Measurements from ENCODE around the gene MVP.
"Not testable (repeated sequence)": the region's sequence is repeated elsewhere in the genome, so short reads cannot be mapped to it uniquely, and the experiment has no call there.

MVP gene

GRCh38 chr16:29844575-29845331, 24.5 kb downstream of the MVP start:
- DNase-seq, result no peak

GRCh38 chr16:29845656-29846055, 25.4 kb downstream of the MVP start:
- no peak for DNase-seq

- DNase-seq, result peak; percentile 50 to 84
Observed at GRCh38 chr16:29848420-29849297, 28.4 kb downstream of the MVP start.

- no peak for DNase-seq
Observed at GRCh38 chr16:29849505-29849904, 29.2 kb downstream of the MVP start.

GRCh38 chr16:29850998-29851397, 30.7 kb downstream of the MVP start:
- no peak for DNase-seq

GRCh38 chr16:29852654-29853053, 32.4 kb downstream of the MVP start:
- no peak for DNase-seq

GRCh38 chr16:29854520-29855100, 34.3 kb downstream of the MVP start:
- DNase-seq, result peak in 1 of 2 experiments; percentile 28

GRCh38 chr16:29857133-29857760, 37.0 kb downstream of the MVP start:
- DNase-seq, result no peak

GRCh38 chr16:29858149-29858849, 38.0 kb downstream of the MVP start:
- DNase-seq, result no peak

- DNase-seq, result no peak
Observed at GRCh38 chr16:29858974-29859373, 38.7 kb downstream of the MVP start.

- no peak for DNase-seq
Observed at GRCh38 chr16:29860218-29860617, 40.0 kb downstream of the MVP start.

- DNase-seq, result peak in 1 of 2 experiments; percentile 39
Observed at GRCh38 chr16:29862383-29862883, 42.2 kb downstream of the MVP start.

- DNase-seq, result peak; percentile 95 to 98
Observed at GRCh38 chr16:29862884-29863668, 42.8 kb downstream of the MVP start, which contains the start of gene CDIPT. TSS of gene CDIPT (minus strand) at chr16:29863226. CDS start at chr16:29862857, 369 bp downstream.

- DNase-seq, result no peak
Observed at GRCh38 chr16:29863669-29863984, 43.4 kb downstream of the MVP start.

GRCh38 chr16:29864205-29864604, 43.9 kb downstream of the MVP start:
- DNase-seq, result no peak

- peak; percentile 30 to 56 for DNase-seq
Observed at GRCh38 chr16:29868396-29869009, 48.2 kb downstream of the MVP start.

- DNase-seq, result not testable (repeated sequence)
Observed at GRCh38 chr16:29869067-29869466, 48.8 kb downstream of the MVP start.

- DNase-seq, result no peak
Observed at GRCh38 chr16:29871822-29872546, 51.7 kb downstream of the MVP start.

- no peak for DNase-seq
Observed at GRCh38 chr16:29873319-29873718, 53.1 kb downstream of the MVP start.

- DNase-seq, result no peak
Observed at GRCh38 chr16:29875206-29875605, 54.9 kb downstream of the MVP start.
